ENCODE results near the gene MMS19.

MMS19 gene

DNA sequence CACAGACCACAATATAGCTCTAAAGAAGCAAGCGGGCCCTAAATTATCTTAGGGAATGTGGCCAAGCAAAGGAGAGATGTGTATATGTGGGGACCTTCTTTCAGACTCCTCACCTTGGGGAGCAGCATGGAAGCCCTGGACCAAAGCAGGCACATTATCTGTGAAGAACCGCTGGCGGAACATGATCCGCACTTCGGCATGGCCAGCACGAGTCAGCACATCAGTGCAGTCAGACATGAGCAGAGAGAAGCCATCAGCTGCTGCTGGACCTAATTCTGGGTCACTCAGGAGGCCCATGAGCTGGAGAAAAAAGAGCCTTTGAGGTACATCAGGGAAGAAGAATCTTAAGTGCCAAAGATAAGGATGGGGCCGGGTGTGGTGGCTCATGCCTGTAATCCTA lies 38.3 kb downstream of the MMS19 start:
- DNase-seq, result no peak
- Histone ChIP-seq H3K4me3 (ENCODE audit: low read depth, low read length) (no peak overlapping the region), H3K4me1 (no peaks in the 10 kb centered on the region), H3K9me3 (no peaks in the 10 kb centered on the region), H3K36me3 (peaks cover 88% of the 10 kb centered on the region), H3K27me3 (no peaks in the 10 kb centered on the region; the same call in 1 of the 2 replicates)
- TF ChIP-seq CTCF (IDR thresholded peaks at IDR 0.05; ENCODE audit: low read depth, low read length), result no peak

GRCh38 chr10:97459111-97459510 lies 39.1 kb downstream of the MMS19 start:
- H3K9me3 ChIP-seq, result no peaks in the 10 kb centered on the region
- H3K4me1 ChIP-seq, result peaks cover 3% of the 10 kb centered on the region; the same call in 1 of the 2 replicates
- TF ChIP-seq CTCF (IDR thresholded peaks at IDR 0.05; ENCODE audit: low read depth, low read length), result no peak
- H3K36me3 ChIP-seq, result peaks cover 92% of the 10 kb centered on the region
- no peak overlapping the region for H3K4me3 ChIP-seq (ENCODE audit: low read depth, low read length)
- no peak for DNase-seq
- H3K27me3 ChIP-seq, result no peaks in the 10 kb centered on the region; the same call in 1 of the 2 replicates

DNA sequence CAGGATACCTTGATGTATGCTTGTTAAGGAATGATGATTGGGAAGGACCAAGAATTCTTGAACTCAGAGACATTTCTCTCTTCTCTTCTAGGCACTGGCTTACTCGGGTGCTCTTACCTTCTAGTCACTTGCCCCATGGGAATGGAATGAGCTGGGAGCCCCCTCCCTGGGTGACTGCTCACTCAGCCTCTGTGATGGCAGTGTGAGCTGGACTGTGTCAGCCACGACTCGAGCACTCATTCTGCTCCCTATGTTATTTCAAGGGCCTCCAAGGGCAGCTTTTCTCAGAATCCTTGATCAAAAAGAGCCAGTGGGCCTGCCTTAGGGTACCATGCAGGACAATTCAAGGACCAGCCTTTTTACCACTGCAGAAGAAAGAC lies 41.5 kb downstream of the MMS19 start:
- Histone ChIP-seq H3K4me1 (peaks cover 3% of the 10 kb centered on the region; the same call in 1 of the 2 replicates), H3K9me3 (no peaks in the 10 kb centered on the region), H3K27me3 (no peaks in the 10 kb centered on the region; the same call in 1 of the 2 replicates), H3K36me3 (peaks cover 79% of the 10 kb centered on the region), H3K4me3 (ENCODE audit: low read depth, low read length) (no peak overlapping the region)
- DNase-seq, result no peak
- TF ChIP-seq CTCF (IDR thresholded peaks at IDR 0.05; ENCODE audit: low read depth, low read length), result no peak

- Histone ChIP-seq H3K36me3 (peaks cover 77% of the 10 kb centered on the region), H3K9me3 (no peaks in the 10 kb centered on the region), H3K4me1 (peaks cover 3% of the 10 kb centered on the region; the same call in 1 of the 2 replicates), H3K4me3 (ENCODE audit: low read depth, low read length) (no peak overlapping the region), H3K27me3 (no peaks in the 10 kb centered on the region; the same call in 1 of the 2 replicates)
- DNase-seq, result no peak
- TF ChIP-seq CTCF (IDR thresholded peaks at IDR 0.05; ENCODE audit: low read depth, low read length), result no peak
Observed at GRCh38 chr10:97456034-97456685, 42.1 kb downstream of the MMS19 start.

GRCh38 chr10:97454330-97455036 lies 43.7 kb downstream of the MMS19 start:
- DNase-seq, result no peak
- H3K36me3 ChIP-seq, result peaks cover 63% of the 10 kb centered on the region
- H3K4me1 ChIP-seq, result peaks cover 3% of the 10 kb centered on the region; the same call in 1 of the 2 replicates
- H3K9me3 ChIP-seq, result no peaks in the 10 kb centered on the region
- H3K4me3 ChIP-seq (ENCODE audit: low read depth, low read length), result no peak overlapping the region
- H3K27me3 ChIP-seq, result no peaks in the 10 kb centered on the region
- no peak for TF ChIP-seq CTCF (IDR thresholded peaks at IDR 0.05; ENCODE audit: low read depth, low read length)

DNA sequence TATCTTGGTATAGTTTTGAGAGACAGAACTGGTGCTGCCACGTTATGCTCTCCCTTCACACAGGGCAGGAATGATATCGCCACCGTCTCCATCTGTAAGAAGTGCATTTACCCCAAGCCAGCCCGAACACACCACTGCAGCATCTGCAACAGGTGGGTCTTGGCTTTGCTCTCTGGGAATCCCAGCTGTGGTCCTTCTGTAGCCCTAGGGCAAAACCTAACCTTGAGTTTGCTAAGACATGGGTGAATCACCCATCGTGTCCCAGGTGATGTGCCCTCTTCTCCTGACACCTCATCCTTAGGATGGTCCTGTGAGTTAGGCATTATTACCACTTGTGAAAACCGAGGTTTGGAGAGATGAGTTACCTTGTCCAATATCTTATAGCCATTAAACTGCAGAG lies 45.9 kb downstream of the MMS19 start:
- no peak for DNase-seq
- H3K36me3 ChIP-seq, result peaks cover 43% of the 10 kb centered on the region
- no peaks in the 10 kb centered on the region for H3K9me3 ChIP-seq
- TF ChIP-seq CTCF (IDR thresholded peaks at IDR 0.05; ENCODE audit: low read depth, low read length), result no peak
- H3K4me1 ChIP-seq, result peaks cover 3% of the 10 kb centered on the region; the same call in 1 of the 2 replicates
- H3K27me3 ChIP-seq, result no peaks in the 10 kb centered on the region
- H3K4me3 ChIP-seq (ENCODE audit: low read depth, low read length), result no peak overlapping the region
